A673 (cell line): ENCODE measurements around the gene TAS2R3. TPM values are rescaled to one million over a fixed set of nuclear protein-coding genes. Genes with fewer than 3 reads are reported as not detected.
A peak's percentile ranks its signal among the peaks of the same experiment; 100 is the strongest.
"Not testable (repeated sequence)": the region's sequence is repeated elsewhere in the genome, so short reads cannot be mapped to it uniquely, and the experiment has no call there.

Experiments
- BruUV-seq: library from RNA; stranded (reverse); fragments of 400-500 nt; replicated peaks from 2 replicates; lab custom pipeline; 2021; lab: Mats Ljungman, UMichigan
- CTCF ChIA-PET: fragments of 300-600 bp; sonication (Branson Sonifier 250); formaldehyde crosslinking; loops from one replicate; lab custom pipeline; 2022; ENCODE audit warnings: antibody characterized with exemption; lab: Charles Lee
- POLR2A ChIA-PET: fragments of 300-600 bp; sonication (Branson Sonifier 250); formaldehyde crosslinking; loops from one replicate; lab custom pipeline; 2022; ENCODE audit warnings: antibody characterized with exemption; ENCODE audit not compliant: low non-redundant PET; lab: Charles Lee
- DNase-seq: peaks from one replicate; pipeline ENCODE4 v3.0.0-alpha.2; 2015; ENCODE audit warnings: low spot score
- H3K27ac ChIP-seq: fragments of 200-600 bp; sonication (generic); 2 replicates; pipeline ENCODE4 v1.5.1; 2016; ENCODE audit warnings: mixed run types, low read depth, mild to moderate bottlenecking, mixed read lengths, antibody characterized with exemption, low read length; ENCODE audit not compliant: poor library complexity, severe bottlenecking
- H3K27me3 ChIP-seq: fragments of 200-600 bp; sonication (generic); replicated peaks from 2 replicates; pipeline ENCODE4 v1.6.1; 2017; ENCODE audit warnings: mixed run types, low read depth, mild to moderate bottlenecking, mixed read lengths, antibody characterized with exemption, low read length; ENCODE audit not compliant: insufficient read depth, poor library complexity
- H3K36me3 ChIP-seq: fragments of 200-600 bp; sonication (generic); 2 replicates; pipeline ENCODE4 v1.6.1; 2016; ENCODE audit warnings: mixed run types, mild to moderate bottlenecking, mixed read lengths, antibody characterized with exemption, low read length; ENCODE audit not compliant: insufficient read depth, poor library complexity, severe bottlenecking
- H3K4me1 ChIP-seq: fragments of 200-600 bp; sonication (generic); 2 replicates; pipeline ENCODE4 v1.6.1; 2017; ENCODE audit warnings: mixed run types, mild to moderate bottlenecking, mixed read lengths, antibody characterized with exemption, low read length; ENCODE audit not compliant: insufficient read depth, poor library complexity, severe bottlenecking
- H3K4me3 ChIP-seq: fragments of 200-600 bp; sonication (generic); 2 replicates; pipeline ENCODE4 v1.5.1; 2016; ENCODE audit warnings: low read depth, mixed run types, mild to moderate bottlenecking, mixed read lengths, low read length; ENCODE audit not compliant: poor library complexity, severe bottlenecking
- H3K9me3 ChIP-seq: fragments of 200-600 bp; sonication (generic); 2 replicates; pipeline ENCODE4 v1.6.1; 2016; ENCODE audit warnings: mixed run types, low read depth, mild to moderate bottlenecking, mixed read lengths, antibody characterized with exemption, low read length; ENCODE audit not compliant: poor library complexity, severe bottlenecking
- EZH2 ChIP-seq: fragments of 200-600 bp; sonication (generic); IDR thresholded peaks from 2 replicates; pipeline ENCODE4 v1.6.1; 2017; ENCODE audit warnings: borderline replicate concordance, low read depth, mild to moderate bottlenecking, mixed read lengths, antibody characterized with exemption, low read length; ENCODE audit not compliant: poor library complexity, severe bottlenecking
- intact Hi-C: fragments of 100-400 bp; cut with micrococcal nuclease; formaldehyde crosslinking; loops from one replicate; pipeline ENCODE4 v1.10.0; 2022; ENCODE audit not compliant: unreplicated experiment
- total RNA-seq: library from RNA; stranded (reverse); gene quantifications from 2 replicates; pipeline ENCODE4 v1.2.3, GENCODE V29; 2021
- TF ChIP-seq, protein P1 (sequence below): fragments of 300-800, 200-600 bp; sonication (generic); conservative IDR thresholded peaks from 2 replicates; pipeline ENCODE4 v1.5.1; 2017; ENCODE audit warnings: low read depth, mild to moderate bottlenecking, antibody characterized with exemption, low read length, moderate library complexity, mixed read lengths

Gene TAS2R3
- total RNA-seq, 1 experiment from 2014 or later, result 0.99 TPM

DNA sequence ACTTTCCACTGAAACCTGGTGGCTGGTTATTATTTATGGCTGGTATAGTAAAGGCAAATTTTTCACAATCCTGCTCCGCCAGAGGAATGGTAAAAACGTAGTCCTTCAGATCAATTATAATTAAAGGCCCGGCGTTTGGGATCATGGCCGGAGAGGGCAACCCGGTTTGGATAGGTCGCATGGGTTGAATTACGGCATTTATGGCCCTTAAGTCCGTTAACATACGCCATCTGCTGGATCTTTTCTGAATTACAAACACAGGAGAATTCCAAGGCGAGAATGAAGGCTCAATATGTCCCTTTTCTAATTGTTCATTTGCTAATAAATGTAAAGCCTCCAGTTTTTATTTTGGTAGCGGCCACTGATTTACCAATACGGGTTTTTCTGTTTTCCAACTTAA, 11.3 kb upstream of the TAS2R3 start:
- ChIA-PET CTCF (no interaction called here), POLR2A (no interaction called here)
- H3K36me3 ChIP-seq, result peaks cover 65% of the 10 kb centered on the region
- DNase-seq, result peak; percentile 39
- no peaks in the 10 kb centered on the region for H3K27me3 ChIP-seq
- TF ChIP-seq, protein P1, sequence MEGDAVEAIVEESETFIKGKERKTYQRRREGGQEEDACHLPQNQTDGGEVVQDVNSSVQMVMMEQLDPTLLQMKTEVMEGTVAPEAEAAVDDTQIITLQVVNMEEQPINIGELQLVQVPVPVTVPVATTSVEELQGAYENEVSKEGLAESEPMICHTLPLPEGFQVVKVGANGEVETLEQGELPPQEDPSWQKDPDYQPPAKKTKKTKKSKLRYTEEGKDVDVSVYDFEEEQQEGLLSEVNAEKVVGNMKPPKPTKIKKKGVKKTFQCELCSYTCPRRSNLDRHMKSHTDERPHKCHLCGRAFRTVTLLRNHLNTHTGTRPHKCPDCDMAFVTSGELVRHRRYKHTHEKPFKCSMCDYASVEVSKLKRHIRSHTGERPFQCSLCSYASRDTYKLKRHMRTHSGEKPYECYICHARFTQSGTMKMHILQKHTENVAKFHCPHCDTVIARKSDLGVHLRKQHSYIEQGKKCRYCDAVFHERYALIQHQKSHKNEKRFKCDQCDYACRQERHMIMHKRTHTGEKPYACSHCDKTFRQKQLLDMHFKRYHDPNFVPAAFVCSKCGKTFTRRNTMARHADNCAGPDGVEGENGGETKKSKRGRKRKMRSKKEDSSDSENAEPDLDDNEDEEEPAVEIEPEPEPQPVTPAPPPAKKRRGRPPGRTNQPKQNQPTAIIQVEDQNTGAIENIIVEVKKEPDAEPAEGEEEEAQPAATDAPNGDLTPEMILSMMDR, result peak; percentile 48
- no peak for TF ChIP-seq EZH2
- intact Hi-C loops, result no loop called here
- BruUV-seq, result no TSS peak
- H3K4me1 ChIP-seq, result no peaks in the 10 kb centered on the region
- peaks cover 12% of the 10 kb centered on the region for H3K9me3 ChIP-seq
- H3K27ac ChIP-seq, result no peak overlapping the region
- no peak overlapping the region for H3K4me3 ChIP-seq

DNA sequence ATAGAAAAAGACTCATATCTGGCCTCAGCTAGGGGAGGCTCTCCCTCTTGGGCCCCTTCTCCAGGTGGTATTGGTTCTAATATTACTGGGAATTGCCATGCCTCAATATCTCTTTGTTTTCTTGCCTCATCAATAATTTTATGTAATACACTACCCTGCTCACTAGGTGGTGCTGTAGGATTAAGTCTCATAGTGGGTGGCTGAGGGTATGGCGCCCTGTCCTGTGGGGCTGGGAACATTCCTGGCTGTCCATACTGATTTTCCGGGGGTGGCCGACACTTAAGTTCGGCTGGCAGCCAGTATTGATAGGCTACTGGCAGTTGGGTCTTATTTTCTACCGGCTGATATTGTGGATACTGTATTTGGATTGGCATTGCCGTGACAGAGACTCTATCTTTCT, 9.0 kb upstream of the TAS2R3 start:
- BruUV-seq, result no TSS peak
- no peak overlapping the region for H3K4me3 ChIP-seq
- no peaks in the 10 kb centered on the region for H3K27me3 ChIP-seq
- CTCF ChIA-PET, result no interaction called here
- H3K4me1 ChIP-seq, result no peaks in the 10 kb centered on the region
- DNase-seq, result peak; percentile 64
- no peak overlapping the region for H3K27ac ChIP-seq
- H3K36me3 ChIP-seq, result peaks cover 45% of the 10 kb centered on the region
- POLR2A ChIA-PET, result no interaction called here
- no peak for TF ChIP-seq EZH2
- TF ChIP-seq, protein P1, result peak; percentile 64
- intact Hi-C loops, result no loop called here
- peaks cover 12% of the 10 kb centered on the region for H3K9me3 ChIP-seq

DNA sequence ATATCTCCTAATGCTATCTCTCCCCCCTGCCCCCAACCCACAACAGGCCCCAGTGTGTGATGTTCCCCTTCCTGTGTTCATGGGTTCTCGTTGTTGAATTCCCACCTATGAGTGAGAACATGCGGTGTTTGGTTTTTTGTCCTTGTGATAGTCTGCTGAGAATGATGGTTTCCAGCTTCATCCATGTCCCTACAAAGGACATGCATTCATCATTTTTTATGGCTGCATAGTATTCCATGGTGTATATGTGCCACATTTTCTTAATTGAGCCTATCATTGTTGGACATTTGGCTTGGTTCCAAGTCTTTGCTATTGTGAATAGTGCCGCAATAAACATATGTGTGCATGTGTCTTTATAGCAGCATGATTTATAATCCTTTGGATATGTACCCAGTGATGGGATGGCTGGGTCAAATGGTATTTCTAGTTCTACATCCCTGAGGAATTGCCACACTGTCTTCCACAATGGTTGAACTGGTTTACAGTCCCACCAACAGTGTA, 6.2 kb downstream of the TAS2R3 start:
- CTCF ChIA-PET, intact Hi-C loops, H3K36me3 ChIP-seq, H3K4me3 ChIP-seq, DNase-seq, H3K27me3 ChIP-seq, BruUV-seq, POLR2A ChIA-PET, H3K9me3 ChIP-seq, H3K27ac ChIP-seq, H3K4me1 ChIP-seq: not testable (repeated sequence)

DNA sequence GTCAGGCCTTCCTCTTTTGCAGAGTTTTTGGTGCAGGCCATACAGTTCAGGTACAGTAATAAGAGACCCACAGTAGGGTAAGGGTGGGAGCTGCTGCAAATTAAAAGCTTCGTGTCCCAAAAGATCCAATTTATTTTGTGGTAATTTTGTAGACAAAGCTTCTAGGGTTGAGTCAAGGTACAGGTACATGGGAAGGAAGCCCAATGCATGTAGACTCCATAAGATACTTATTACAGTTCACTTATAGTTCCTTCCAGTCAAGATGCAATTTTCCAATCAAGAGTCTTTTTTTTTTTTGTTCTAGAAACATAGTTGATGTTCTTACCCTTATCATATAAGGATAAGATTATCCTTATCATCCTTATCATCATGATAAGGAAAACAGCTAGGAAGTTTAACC, 12.5 kb downstream of the TAS2R3 start, which contains the start of gene TAS2R4:
Gene TAS2R4 (plus strand): TSS at position 301 of the 400 bp plus-strand sequence. CDS start 1,815 bp downstream, outside the sequence.
- intact Hi-C loops, result no loop called here
- Histone ChIP-seq H3K27ac (no peak within 1 kb of the TSS), H3K4me1 (no peaks in the 10 kb centered on the region), H3K9me3 (no peaks in the 10 kb centered on the region), H3K36me3 (no peaks in the 10 kb centered on the region), H3K4me3 (no peak within 1 kb of the TSS), H3K27me3 (no peaks in the 10 kb centered on the region)
- TF ChIP-seq EZH2, result no peak
- TF ChIP-seq, protein P1, result no peak
- no TSS peak for BruUV-seq
- POLR2A ChIA-PET, result no interaction called here
- DNase-seq, result no peak
- CTCF ChIA-PET, result no interaction called here
